ENCODE data around the gene ZKSCAN3. TPM values are rescaled to one million over a fixed set of nuclear protein-coding genes. Genes with fewer than 3 reads are reported as not detected.
"Not testable (repeated sequence)": the region's sequence is repeated elsewhere in the genome, so short reads cannot be mapped to it uniquely, and the experiment has no call there.

Gene ZKSCAN3
- total RNA-seq, 1 experiment from 2014 or later = 1.9 TPM

- intact Hi-C loops (cut with micrococcal nuclease) = no loop called here
- DNase-seq = peak; percentile 76
Observed at GRCh38 chr6:28401172-28401571, 51.4 kb downstream of the ZKSCAN3 start.

GRCh38 chr6:28402197-28402596 lies 52.5 kb downstream of the ZKSCAN3 start:
- POLR2A ChIA-PET (ENCODE audit: unreplicated experiment) = no interaction called here

More at GRCh38 chr6:28401172-28401571, 51.4 kb downstream of the ZKSCAN3 start:
- Histone ChIP-seq H3K9me3 (ENCODE audit: low read length) (no peaks in the 10 kb centered on the region), H3K27ac (ENCODE audit: low read length) (no peak overlapping the region), H3K9ac (ENCODE audit: low read length) (no peak overlapping the region), H3K79me2 (ENCODE audit: low read length) (no peaks in the 10 kb centered on the region), H3K36me3 (ENCODE audit: low read depth, low read length) (no peaks in the 10 kb centered on the region), H4K20me1 (ENCODE audit: low read length) (no peaks in the 10 kb centered on the region), H3K4me3 (ENCODE audit: low read length) (no peak overlapping the region), H3F3A (ENCODE audit: low read length, unreplicated experiment) (no peaks in the 10 kb centered on the region), H3K4me2 (ENCODE audit: low read length) (no peak overlapping the region), H3K27me3 (ENCODE audit: low read length) (no peaks in the 10 kb centered on the region), H3K4me1 (ENCODE audit: insufficient read depth, low read length) (peaks cover 7% of the 10 kb centered on the region), H2AFZ (ENCODE audit: low read length) (no peak overlapping the region), H3K9me2 (replicated peaks; ENCODE audit: low read length) (no peaks in the 10 kb centered on the region)
- ATAC-seq = peak; percentile 60
- ChIA-PET POLR2A (ENCODE audit: unreplicated experiment) (no interaction called here), CTCF (no interaction called here)
- no peak for TF ChIP-seq EZH2 (IDR thresholded peaks at IDR 0.05; ENCODE audit: low read length, unreplicated experiment)
- BruUV-seq (replicated peaks) = no TSS peak

GRCh38 chr6:28403923-28404322 lies 54.2 kb downstream of the ZKSCAN3 start:
- H3K9me2 ChIP-seq (replicated peaks; ENCODE audit: low read length); H3K4me3 ChIP-seq (ENCODE audit: low read length); H3K27ac ChIP-seq (ENCODE audit: low read length); DNase-seq; H3K9me3 ChIP-seq (ENCODE audit: low read length); H3K79me2 ChIP-seq (ENCODE audit: low read length); H3K4me1 ChIP-seq (ENCODE audit: insufficient read depth, low read length); BruUV-seq (replicated peaks); POLR2A ChIA-PET (ENCODE audit: unreplicated experiment); H3K9ac ChIP-seq (ENCODE audit: low read length); H3K4me2 ChIP-seq (ENCODE audit: low read length); H3K36me3 ChIP-seq (ENCODE audit: low read depth, low read length); ATAC-seq; H3F3A ChIP-seq (ENCODE audit: low read length, unreplicated experiment); H2AFZ ChIP-seq (ENCODE audit: low read length); intact Hi-C loops (cut with micrococcal nuclease); H3K27me3 ChIP-seq (ENCODE audit: low read length); H4K20me1 ChIP-seq (ENCODE audit: low read length): not testable (repeated sequence)
- CTCF ChIA-PET = interaction anchor here (0.6 kb wide), 1 partner anchor 11 kb away, joined by 7 read pairs; no protein-coding TSS in a partner anchor

More at GRCh38 chr6:28402197-28402596, 52.5 kb downstream of the ZKSCAN3 start:
- ATAC-seq (no peak), DNase-seq (no peak)
- Histone ChIP-seq H3K4me2 (ENCODE audit: low read length) (no peak overlapping the region), H3K9ac (ENCODE audit: low read length) (no peak overlapping the region), H3K4me3 (ENCODE audit: low read length) (no peak overlapping the region), H2AFZ (ENCODE audit: low read length) (no peak overlapping the region), H3K4me1 (ENCODE audit: insufficient read depth, low read length) (no peaks in the 10 kb centered on the region; the same call in 1 of the 2 replicates), H3K27ac (ENCODE audit: low read length) (no peak overlapping the region), H3K27me3 (ENCODE audit: low read length) (no peaks in the 10 kb centered on the region), H3K9me2 (replicated peaks; ENCODE audit: low read length) (no peaks in the 10 kb centered on the region), H4K20me1 (ENCODE audit: low read length) (no peaks in the 10 kb centered on the region), H3K9me3 (ENCODE audit: low read length) (no peaks in the 10 kb centered on the region), H3K79me2 (ENCODE audit: low read length) (no peaks in the 10 kb centered on the region), H3F3A (ENCODE audit: low read length, unreplicated experiment) (no peaks in the 10 kb centered on the region), H3K36me3 (ENCODE audit: low read depth, low read length) (no peaks in the 10 kb centered on the region)
- CTCF ChIA-PET = no interaction called here
- no peak for TF ChIP-seq EZH2 (IDR thresholded peaks at IDR 0.05; ENCODE audit: low read length, unreplicated experiment)
- no peak for TF ChIP-seq EZH2phosphoT487 (IDR thresholded peaks at IDR 0.05; ENCODE audit: borderline replicate concordance, low read length)
- no peak for TF ChIP-seq CTCF (conservative IDR thresholded peaks at IDR 0.05; ENCODE audit: low read depth, low read length)
- intact Hi-C loops (cut with micrococcal nuclease) = no loop called here
- no TSS peak for BruUV-seq (replicated peaks)

GRCh38 chr6:28407401-28407800 lies 57.7 kb downstream of the ZKSCAN3 start:
- Histone ChIP-seq H3K36me3 (ENCODE audit: low read depth, low read length) (no peaks in the 10 kb centered on the region), H3K4me2 (ENCODE audit: low read length) (no peak overlapping the region), H3K27me3 (ENCODE audit: low read length) (no peaks in the 10 kb centered on the region), H3K9me3 (ENCODE audit: low read length) (no peaks in the 10 kb centered on the region), H3K4me3 (ENCODE audit: low read length) (no peak overlapping the region), H3K4me1 (ENCODE audit: insufficient read depth, low read length) (no peaks in the 10 kb centered on the region), H2AFZ (ENCODE audit: low read length) (no peak overlapping the region), H3K9me2 (replicated peaks; ENCODE audit: low read length) (no peaks in the 10 kb centered on the region), H3K79me2 (ENCODE audit: low read length) (no peaks in the 10 kb centered on the region), H3K27ac (ENCODE audit: low read length) (no peak overlapping the region), H4K20me1 (ENCODE audit: low read length) (no peaks in the 10 kb centered on the region), H3K9ac (ENCODE audit: low read length) (no peak overlapping the region), H3F3A (ENCODE audit: low read length, unreplicated experiment) (no peaks in the 10 kb centered on the region)
- ChIA-PET POLR2A (ENCODE audit: unreplicated experiment) (no interaction called here), CTCF (no interaction called here)
- BruUV-seq (replicated peaks) = no TSS peak
- TF ChIP-seq EZH2 (IDR thresholded peaks at IDR 0.05; ENCODE audit: low read length, unreplicated experiment) (no peak), CTCF (conservative IDR thresholded peaks at IDR 0.05; ENCODE audit: low read depth, low read length) (no peak), EZH2phosphoT487 (IDR thresholded peaks at IDR 0.05; ENCODE audit: borderline replicate concordance, low read length) (no peak)
- DNase-seq = no peak
- intact Hi-C loops (cut with micrococcal nuclease) = no loop called here
- no peak for ATAC-seq
